GM19099 (cell line): Measurements from ENCODE around the gene OCA2.

Experiments
- POLR2A ChIP-seq: IDR thresholded peaks from 3 replicates; pipeline ENCODE4 v1.6.1; 2011; ENCODE audit warnings: low read depth; ENCODE audit not compliant: insufficient read length; ENCODE audit errors: extremely low read depth

The OCA2 gene

DNA sequence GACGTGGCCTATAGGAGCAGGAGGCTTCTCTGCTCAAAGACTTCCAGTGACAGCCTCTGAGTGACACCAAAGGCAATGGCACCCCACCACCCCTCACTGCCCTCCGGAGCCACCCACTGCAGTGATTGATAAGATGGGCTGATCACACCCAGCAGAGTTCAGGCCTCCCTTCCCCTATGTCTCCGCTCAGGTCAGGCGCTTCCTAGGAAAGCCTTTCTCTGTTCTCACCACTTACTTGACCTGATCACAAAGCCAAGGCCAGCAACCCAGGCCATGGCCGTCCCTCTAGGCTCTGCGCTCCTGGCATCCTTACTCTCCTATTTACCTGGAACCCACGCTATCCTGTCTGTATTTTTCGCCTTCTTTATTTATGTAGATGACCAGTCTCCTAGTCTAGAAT is 282.3 kb downstream of the OCA2 start:
- TF ChIP-seq POLR2A = no peak

DNA sequence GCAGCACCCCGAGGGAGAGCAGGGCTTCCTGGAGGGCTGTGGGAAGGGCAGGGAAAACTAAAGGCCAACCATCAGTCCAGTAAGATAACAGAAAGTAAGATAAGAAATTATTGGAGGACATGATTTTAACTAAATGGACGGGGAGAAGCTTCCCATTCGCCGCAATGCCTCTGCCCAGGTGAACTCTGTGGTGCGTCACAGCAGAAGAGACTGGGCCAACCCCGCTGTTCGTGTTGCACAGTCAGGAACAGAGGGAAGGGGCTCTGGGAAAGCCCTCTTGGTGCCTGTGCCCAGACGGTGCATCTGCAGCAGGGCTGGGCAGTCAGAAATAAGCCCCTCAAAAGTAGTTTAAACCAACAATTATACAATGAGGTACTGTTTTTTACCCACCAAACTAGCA is 284.1 kb downstream of the OCA2 start:
- TF ChIP-seq POLR2A = no peak

DNA sequence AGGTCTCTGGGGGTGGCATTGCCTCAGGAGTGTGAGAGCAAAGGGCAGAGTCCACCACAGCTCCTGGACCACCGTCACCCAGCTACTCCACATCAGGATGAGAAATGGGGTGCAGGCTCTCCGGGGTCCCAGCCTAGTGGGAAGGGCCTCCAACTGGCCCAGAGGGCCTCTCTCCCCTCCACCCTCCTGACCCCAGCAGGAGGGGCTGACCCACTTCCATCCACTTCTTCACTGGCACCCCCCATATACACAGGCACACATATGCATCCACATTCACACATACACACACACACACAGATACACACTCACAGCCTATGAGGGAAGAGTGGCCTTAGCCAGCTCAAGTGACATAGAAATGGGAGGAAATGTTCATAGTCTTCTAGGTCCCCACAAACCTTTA is 286.0 kb downstream of the OCA2 start:
- TF ChIP-seq POLR2A = no peak

DNA sequence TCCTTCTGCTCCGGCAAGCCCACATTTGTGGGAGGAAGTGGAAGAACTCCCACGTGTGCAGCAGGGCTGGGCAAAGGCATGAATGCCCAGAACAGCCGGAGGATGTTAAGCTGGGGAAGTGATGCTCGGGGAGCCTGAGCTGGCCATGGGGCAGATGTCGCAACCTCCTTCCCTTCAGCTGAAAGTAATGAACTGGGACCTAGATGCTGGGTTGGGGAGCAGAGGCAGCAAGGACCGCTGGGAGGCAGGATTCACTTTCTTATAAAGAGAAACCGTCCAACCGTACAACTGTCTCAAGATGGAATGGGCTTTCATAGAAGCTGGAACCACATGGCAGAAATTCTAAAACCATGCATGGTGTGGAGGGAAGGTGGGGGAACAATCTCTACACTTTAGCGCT is 290.9 kb downstream of the OCA2 start:
- no peak for TF ChIP-seq POLR2A

DNA sequence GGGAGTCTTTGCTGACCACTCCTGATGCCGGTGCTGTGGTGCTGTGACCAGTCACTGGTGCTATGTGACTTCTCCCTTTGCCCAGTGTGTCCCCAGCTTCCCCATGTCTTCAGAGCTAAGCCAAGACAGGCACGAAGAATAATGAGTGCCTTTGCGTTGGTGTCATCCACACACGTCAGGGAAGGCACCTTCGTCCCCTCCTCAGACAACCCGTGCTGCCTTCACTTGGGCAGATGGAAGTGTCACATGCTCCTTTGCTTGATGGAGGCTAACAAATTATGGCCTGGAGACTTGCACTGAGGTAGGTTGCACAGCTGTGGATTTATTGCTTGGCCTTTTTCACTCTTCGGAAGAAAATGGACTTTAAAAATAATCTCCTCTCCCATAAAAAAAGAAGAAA is 291.8 kb downstream of the OCA2 start:
- TF ChIP-seq POLR2A = no peak

DNA sequence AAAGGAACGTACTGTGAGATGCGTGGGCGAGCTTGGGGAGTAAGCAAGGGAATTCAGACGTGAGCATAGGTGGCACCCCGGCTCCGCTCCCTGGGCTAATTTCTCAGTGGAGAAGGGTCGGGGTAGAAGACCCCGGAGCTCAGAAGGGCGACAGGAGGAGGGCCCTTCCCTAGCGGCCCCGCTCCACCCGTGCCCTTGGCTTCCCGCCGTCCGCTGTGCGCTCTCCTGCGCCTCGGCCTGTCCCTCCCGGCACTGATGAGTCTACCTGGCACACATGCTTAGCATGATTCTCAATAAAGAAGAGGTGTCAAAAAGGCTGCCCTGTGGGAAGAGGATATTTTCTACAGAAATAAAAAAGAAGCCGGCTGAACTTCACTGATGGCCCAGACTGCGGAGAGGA is 292.7 kb downstream of the OCA2 start:
- no peak for TF ChIP-seq POLR2A

DNA sequence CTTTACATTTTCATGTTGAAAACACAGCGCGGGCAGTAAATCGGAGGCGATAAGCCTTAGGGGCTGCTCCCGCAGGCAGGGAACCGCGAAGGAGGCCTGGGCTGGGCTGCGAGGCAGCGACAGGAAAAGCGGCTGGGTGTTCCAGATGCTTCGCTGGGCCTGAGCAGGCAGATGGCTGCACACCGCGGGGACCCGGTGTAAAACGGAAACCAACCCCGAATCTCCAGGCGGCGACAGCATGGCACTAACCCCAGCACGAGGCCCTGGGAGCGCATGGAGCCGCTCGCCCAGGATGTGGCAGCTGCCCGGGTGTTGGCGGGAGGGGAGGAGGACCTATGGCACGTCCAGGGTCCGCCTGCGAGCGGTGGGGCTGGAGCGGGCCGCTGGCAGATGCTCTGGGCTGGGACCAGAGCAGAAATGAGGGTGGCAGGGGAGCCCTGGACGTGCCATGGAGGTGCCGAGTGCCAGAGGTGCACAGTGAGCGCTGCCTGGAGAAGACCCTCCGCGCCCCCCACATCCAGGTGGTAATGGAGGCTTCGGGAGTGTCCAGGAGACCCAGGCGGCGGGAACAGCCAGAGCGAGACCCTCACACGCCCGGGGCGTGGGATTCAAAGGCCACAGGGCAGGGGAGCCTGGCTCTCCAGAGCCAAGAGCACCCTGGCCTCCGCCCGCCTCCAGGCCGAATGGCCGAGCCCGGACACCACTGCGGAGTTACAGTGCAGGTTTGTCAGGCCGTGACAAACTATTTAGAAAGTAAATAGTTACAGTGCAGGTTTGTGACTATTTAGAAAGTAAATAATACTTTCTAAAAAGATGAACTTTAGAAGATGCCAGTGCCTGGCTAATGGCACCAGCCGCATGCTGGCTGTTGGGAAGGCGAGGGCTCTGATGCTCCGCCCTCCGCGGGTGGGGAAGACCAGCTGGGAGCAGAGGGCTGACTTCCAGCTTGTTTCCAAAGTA is 293.6 kb downstream of the OCA2 start:
- TF ChIP-seq POLR2A = no peak

DNA sequence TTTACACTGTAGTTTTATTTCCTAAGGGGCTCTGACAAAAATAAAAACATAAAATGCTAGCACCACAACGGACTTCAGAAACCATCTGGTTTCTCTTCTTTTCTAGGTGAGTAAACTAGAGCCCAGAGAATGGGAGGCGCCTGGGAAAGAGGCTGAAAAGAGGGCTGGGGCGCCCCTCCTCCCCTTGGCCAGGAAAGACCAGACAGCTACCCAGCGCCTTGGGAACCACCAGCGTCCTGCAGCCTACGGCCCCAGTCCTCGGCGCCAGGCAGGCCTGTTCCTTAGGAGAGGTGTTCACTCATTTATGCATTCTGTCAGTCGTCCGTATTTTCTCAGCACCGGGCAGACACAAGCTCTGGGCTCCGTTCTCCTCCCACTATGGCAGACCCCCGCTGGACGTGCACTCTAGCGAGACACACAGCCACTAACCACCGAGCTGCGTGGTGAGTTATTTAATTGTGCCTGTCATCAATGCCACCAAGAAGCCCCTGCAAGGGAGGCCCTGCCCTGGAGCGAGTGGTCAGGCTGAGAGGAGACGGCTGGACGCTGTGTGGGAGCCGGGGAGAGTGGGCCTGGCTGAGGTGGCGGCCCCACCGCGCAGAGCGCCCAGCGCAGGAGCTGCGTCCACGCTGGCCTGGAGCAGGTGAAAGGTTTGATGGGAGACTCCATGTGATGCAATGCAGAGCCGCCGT is 294.4 kb downstream of the OCA2 start:
- no peak for TF ChIP-seq POLR2A

DNA sequence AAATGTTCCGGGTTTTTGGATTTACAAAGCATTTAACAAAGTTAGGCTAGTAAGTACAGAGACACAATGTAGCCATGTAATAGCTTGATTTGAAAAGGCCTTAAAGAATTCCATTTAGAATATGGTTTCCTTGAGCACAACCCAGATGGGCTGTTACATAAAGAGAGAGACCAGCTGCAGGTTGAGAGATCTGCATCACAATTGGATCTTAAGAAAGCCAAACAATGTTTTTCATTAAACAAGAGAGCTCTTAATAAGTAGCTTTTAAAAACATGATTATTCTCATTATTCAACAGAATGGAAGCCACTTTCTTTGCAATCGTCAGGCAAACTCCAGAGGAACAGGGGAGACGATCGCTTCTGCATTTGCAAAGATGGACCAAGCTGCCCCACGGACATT is 300.3 kb downstream of the OCA2 start:
- no peak for TF ChIP-seq POLR2A

DNA sequence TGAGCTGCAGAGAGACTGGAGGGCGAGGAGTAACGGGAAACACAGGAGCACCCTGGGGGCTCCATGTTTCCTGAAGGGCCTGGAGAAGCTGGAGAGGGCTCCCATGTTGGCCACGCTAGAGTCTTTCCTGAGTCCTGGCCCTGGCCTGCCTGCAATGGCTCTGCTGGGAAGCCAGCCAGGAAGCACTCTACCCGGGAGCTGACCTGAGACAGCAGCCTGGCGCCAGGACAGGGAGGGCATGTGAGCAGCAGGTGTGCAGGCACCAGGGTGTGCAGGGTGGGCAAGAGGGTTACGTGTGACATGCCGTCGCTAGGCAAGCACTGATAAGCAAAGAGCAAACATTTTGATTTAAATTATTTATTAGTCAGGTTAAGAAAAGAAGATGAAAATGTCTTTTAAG is 301.4 kb downstream of the OCA2 start:
- TF ChIP-seq POLR2A = no peak

DNA sequence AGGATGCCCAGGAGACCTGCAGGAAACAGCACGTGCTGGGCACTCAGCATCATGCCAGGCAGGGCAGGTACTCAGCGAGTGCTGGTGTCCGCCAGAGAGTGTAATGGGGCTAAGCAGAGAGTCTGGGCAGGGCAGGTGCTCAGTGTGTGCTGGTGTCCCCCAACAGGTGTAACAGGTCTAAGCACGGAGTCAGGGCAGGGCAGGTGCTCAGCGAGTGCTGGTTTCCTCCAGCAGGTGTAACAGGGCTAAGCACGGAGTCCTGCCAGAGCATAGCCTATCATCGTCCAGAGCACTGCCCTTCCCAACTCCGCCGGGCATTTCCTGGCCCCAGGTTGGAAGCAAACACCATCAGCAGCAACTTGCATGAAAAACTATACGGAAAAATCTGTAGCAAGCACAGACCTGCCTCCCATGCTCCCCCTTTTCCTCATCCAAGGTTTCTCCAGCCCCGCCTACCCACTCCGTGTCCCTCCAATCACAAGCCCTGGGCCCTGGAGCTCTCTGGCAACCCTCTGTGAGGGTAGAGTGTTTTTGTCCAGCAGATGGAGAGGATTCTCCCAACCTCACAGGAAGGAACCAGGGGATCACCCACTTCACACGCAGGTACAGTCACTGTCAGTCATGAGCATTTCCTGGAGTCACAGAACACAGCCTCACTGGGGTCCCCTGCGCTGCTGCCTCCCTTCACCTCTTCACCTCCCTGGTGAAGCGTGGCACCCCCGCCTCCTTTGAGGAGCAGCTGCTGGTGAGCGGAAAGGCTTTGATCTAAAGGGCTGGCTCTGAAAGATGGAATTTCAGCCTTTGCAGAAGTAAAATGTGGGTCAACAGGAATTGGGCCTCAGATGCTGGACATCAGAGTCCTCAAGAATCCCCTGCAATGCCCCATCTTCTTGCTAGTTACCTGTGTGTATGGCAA is 302.5 kb downstream of the OCA2 start:
- TF ChIP-seq POLR2A = no peak

DNA sequence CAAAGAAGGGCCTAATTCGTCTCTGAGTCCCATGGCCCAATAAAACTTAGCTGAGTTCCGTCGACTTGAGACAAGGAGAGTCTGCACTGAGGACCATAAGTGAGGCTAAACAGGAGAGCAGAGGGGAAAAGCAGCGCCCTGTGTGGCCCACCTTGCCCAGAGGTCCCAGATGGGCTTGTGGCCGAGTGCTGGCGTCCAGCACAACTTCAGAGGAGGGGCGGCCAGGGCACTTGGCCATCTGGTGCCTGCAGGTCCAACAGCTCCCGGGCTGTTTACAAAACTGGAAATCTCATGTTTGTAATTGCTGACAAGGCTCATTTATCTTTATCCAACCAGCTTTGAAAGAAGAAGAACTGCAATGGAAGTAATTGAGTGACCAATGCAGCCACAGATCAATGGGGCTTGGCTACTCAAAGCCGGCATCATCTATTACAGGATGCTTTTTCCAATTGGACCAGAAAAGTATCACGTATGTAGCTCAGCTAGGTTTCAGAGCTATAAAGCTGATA is 306.3 kb downstream of the OCA2 start:
- no peak for TF ChIP-seq POLR2A

DNA sequence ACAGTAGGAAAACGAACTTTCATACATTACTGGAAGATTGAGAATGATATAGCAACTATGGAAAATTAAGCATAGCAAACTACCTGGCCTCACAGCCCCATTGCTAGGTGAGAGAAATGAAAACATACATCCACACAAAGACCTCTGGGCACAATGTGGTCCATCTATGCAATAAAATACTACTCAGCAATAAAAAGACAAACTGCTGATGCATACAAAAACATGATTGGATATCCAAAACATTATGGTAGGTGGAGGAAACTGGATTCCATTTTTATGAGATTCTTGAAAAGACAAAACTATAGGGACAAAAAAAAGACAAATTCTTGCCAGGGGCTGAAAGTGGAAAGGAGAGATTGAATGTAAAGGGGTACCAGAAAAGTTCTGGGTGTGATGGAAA is 308.8 kb downstream of the OCA2 start:
- no peak for TF ChIP-seq POLR2A

DNA sequence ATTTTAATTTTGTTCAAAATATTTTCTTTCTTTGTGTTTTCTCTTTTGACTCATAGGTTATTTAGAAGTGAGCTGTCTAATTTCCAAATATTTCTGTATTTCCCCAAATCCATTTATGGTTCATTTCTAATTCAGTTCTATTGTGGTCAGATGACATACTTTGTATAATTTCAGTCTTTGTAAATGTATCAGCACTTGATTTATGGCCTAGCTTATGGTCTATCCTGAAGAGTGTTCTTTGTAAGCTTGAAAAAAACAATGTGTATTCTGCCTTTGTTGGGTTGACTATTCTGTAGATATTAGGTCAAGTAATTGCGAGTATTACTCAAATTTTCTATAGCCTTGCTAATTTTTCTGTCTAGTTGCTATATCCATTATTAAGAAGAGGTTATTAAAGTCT is 311.2 kb downstream of the OCA2 start:
- no peak for TF ChIP-seq POLR2A

DNA sequence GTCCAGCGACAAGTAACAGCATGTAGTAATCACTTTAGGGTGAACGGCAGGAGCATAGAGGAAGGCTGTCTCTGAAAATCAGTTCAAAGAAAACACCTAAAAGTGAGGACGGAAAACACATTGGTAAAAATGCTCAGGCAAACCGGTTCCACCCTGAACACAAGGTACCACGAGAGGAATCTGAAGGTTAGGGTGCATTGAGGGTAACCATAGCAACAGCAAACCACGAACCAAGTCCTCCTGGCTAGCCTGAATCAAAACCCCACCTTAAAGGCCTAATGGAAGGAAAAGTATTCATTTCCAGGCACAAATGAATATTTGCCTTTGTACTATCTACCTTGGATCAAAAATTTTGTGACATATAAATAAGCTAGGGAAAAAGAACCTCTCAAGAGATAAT is 315.0 kb downstream of the OCA2 start:
- no peak for TF ChIP-seq POLR2A
